ENCODE data around the gene ADGRL1.

The ADGRL1 gene

GRCh38 chr19:14135985-14136508 lies 69.9 kb downstream of the ADGRL1 start:
- no peak for DNase-seq

DNA sequence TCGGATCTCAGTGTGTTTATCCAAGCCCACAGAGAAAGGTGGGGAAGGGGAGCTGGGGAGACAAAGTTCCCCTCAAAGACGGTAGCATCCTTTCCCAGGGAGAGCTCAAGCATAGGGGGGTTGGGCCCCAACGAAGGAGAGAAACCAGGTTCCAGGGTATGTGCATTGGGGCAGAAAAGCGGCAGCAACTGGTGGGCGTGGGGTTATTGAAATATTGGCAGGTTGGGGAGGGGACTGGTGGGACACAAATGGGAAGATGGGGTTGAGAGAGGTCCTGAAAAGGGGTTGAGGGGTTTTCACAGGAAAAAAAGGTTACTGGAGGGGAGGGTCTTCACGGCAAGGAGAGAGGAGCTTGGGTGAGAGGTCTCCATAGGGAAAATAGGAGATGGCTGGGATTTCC lies 70.6 kb downstream of the ADGRL1 start:
- DNase-seq = no peak

DNA sequence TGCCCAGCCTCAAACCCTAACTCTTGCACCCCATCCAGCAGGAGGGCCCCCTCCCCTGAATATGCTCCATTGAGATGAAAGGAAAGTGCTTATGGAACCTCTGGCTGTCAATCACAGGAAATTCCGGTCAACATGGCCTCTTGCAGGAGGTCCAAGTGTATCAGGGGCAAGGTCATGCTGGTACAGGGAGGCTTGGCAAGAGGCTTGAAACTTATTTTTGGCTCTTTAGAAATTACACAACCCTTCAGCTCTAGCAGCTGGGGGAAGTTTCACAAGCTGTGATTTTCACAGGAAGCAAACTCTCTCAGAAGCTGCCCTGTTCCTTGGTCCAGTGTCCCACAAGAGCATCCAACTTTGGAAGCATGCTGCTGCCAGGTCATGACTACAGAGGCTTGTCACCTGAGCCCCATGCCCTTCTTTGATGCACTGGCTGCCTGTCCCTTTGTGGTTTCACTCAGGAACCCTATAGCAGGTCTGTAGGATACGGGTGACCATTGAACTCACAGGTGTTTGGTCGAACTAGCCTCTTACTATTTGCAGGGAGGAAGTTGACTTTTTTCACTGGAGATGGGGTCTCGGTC lies 78.0 kb downstream of the ADGRL1 start:
- no peak for DNase-seq

DNA sequence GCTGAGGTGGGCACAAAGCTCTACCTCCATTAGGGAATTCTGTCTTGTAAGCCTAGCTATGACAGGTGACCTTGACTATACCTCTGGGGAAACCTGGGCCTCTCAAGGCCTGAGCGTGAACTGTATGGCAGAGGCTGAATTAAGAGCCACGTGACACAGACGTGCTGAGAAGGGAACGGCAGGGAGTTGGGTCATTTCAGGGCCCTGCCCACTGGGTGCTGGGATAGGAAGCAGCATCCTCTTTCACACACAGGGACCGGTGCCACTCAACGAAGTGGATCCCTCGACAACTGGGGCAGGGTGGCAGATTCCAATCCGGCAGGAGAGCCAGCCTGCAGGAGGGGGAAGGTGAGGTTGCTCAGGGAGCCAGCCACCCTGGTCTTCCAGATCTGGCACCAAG lies 78.8 kb downstream of the ADGRL1 start:
- DNase-seq = no peak

- DNase-seq = no peak
Measured at GRCh38 chr19:14122924-14123323, 83.0 kb downstream of the ADGRL1 start.

- no peak for DNase-seq
Measured at GRCh38 chr19:14120497-14120780, 85.5 kb downstream of the ADGRL1 start.

DNA sequence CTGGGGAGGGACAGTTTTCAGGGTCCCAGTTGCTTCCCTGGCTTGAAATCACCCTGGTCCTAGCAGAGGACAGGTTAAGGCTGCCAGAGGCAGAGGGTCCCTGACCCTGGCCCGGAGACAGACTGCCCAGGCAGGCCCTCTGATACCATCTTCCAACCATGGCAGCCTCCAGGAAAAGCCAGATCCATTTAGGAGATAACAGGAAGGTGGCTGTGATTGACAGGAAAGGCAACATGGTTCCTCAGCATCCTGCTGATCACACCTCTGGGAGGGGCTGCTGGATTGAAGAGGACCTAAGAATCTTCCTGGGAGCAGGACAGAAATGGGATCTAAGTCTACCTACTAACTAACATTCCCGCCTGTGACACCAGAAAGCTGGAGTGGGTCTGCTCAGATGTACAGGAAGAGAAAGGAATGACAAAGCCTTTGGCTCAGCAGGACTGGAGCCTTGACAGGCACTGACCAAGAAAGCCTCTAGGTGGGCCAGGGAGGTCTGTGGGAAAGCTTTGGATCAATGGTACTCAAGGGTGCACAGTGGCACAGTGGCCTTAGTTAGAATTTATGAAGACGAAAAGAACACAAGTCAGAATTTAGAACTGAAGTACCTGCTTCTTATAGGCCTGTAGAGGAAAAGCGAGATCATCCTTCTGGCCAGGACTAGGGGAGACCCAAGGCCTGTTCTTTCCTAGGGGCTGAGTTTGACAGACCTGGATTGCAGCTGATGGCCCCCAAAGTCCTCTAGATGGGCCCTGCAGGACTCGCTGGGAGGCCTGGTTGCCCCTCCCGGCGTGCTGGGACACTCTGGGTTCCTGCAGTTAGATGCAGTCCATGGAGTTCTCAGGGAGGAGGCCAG lies 86.1 kb downstream of the ADGRL1 start:
- DNase-seq = no peak

GRCh38 chr19:14119146-14119545 lies 86.8 kb downstream of the ADGRL1 start:
- DNase-seq = no peak

DNA sequence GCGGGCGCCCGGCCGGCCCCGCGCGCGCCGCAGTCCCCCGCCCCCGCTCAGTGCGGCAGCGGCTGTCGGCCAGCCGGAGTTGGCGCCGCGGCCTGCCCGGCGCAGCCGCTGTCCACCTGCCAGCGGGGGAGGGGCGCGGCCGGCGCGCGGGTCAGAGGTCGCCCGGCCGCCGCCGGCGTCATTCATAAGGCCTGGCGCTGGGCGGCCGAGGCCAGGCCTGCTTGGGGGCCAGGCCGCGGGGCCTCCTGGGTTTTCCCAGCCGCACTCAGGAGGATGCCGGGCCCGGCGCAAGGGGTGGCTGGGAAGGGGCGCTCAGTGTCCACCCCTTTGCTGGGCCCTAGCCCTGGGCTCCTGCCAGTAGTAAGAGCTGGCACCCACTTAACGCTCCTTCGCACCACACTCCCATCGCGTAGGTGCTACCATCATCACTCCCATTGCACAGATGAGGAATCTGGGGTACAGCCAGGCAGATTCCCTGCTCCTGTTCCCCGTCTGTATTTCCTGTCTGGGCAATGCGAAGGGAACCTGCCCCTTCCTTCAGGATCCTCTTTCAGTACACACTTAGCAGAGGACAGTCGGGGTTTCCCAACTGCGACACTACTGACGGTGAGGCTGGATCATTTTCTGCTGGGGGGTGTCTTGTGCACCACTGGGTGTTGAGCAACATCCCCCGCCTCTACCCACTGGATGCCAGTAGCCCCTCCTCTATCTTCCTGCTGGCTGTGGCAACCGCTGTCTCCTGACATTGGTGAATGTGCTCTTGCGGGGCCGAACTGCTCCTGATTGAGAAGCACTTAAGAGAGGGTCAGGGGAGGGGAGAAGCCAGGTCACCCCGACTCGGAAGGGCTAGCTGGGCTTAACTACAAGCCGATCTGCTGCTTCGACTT lies 87.6 kb downstream of the ADGRL1 start:
- DNase-seq = peak; percentile 35

DNA sequence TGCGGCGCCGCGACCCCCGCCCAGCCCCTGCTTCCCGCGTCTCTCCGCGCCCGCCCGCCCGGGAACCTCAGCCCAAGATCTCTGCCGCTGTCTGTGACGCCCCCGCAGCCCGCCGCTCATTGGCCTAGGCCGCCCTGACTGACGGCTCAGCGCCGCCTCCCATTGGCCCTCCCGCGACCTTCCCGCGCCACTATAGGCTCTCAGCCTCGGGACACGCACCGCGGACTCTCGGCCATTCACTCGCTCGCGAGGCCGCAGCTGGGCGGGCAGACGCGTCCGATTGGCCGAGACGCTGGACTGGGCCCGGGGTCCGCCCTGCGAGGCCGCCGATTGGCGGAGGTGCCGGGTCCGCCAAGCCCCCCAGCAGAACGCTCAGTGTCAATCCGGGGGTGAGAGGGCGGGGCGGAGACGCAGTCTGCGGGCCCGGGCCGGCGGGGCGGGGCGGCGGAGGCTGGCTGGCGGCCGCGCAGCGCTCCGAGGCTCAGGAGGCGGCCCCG lies 88.3 kb downstream of the ADGRL1 start, which contains the start of gene PRKACA:
TSS of gene PRKACA (minus strand) at position 95 of the 497 bp plus-strand sequence. CDS start 215 bp downstream, outside the sequence.
- peak; percentile 99 for DNase-seq

GRCh38 chr19:14116918-14117578 lies 88.9 kb downstream of the ADGRL1 start:
- DNase-seq = no peak

DNA sequence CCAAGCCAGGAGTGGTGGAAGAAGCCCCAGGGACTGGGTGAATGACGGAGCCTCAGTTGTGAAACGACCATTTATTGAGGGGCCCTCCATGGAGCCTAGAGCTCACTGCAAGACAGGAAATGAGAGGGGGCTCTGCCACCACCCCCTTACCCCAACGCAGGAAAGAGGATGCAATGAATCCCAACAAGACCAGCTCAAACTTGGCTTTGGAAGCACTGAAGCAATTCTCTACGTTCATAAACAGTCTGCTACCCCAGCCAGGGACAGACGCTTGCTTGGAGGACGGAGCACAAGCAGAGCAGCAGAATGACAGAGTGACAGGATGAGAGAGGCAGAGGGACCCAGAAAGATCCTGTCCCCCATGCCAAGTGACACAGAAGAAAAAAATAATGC lies 89.4 kb downstream of the ADGRL1 start:
- no peak for DNase-seq

GRCh38 chr19:14115756-14116155 lies 90.2 kb downstream of the ADGRL1 start:
- no peak for DNase-seq

- DNase-seq = peak; percentile 66
Measured at GRCh38 chr19:14114854-14115253, 91.1 kb downstream of the ADGRL1 start.

- no peak for DNase-seq
Measured at GRCh38 chr19:14114439-14114838, 91.5 kb downstream of the ADGRL1 start.

GRCh38 chr19:14113762-14114414 lies 92.1 kb downstream of the ADGRL1 start:
- DNase-seq = peak; percentile 73

- no peak for DNase-seq
Measured at GRCh38 chr19:14112809-14113385, 93.1 kb downstream of the ADGRL1 start.

DNA sequence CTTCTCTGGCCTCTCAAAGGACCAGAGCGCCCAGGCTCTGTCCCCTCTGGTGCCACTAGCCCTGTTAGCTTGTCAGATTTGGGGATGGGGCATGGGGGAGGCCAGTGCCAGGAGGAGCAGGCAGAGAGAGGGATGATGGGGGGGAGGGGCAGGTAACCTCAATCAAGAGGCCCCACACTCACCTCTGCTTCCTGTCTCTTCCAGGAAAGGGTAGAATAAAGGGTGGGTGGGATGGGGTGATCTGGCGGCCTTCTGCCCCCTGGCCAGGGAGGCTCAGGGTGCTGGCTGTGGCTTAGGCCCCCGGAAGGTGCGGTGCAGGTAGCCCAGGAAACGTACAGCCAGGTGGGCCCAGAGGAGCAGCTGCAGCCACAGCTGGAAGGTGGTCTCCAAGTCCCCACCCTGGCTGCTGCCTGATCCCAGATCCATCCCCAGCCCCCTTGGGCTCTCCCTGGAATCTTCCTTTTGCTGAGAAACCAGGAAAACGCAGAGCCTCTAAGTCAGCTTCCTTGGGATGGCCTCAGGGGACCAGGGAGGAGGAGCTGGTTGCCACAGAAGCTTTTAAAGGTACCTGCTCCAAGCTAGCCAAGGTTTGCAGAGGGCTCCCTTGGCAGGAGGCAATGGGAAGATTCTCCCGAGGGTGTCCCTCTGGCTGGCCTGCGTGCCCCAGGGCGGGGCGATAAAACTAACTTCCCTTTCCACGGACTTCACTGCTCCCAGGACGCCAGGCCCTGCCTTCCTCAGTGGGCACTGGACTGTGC lies 93.7 kb downstream of the ADGRL1 start:
- no peak for DNase-seq

DNA sequence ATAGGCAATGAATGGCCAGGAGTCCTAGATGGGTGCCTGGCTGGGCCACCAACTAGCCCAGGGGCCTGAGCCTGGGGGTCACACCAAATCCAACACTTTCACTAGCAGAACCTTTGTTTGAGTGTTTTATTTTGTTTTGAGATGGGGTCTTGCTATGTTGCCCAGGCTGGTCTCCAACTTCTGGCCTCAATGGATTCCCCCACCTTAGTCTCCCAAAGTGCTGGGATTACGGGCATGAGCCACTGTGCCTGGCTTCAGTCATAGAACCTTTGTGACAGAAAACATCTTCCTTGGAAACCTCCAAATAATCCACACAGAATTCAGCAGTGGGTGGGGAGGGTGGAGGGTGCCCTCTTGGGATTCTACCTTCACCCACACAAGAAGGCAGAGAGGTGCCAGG lies 94.5 kb downstream of the ADGRL1 start:
- DNase-seq = no peak

- no peak for DNase-seq
Measured at GRCh38 chr19:14110650-14111049, 95.3 kb downstream of the ADGRL1 start.

Data from activated CD4-positive, alpha-beta T cell treated with anti-CD3 and anti-CD28 coated beads, Interleukin-2, amount 50 U/mL, for 16 hours (primary cell).